ENCODE results near the gene MNX1. TPM values are rescaled to one million over a fixed set of nuclear protein-coding genes. Genes with fewer than 3 reads are reported as not detected.

The MNX1 gene
- polyA plus RNA-seq, 1 donor, result 0.08 TPM

- no peak for DNase-seq
Observed at GRCh38 chr7:157014635-157015555, 4.4 kb upstream of the MNX1 start.

DNA sequence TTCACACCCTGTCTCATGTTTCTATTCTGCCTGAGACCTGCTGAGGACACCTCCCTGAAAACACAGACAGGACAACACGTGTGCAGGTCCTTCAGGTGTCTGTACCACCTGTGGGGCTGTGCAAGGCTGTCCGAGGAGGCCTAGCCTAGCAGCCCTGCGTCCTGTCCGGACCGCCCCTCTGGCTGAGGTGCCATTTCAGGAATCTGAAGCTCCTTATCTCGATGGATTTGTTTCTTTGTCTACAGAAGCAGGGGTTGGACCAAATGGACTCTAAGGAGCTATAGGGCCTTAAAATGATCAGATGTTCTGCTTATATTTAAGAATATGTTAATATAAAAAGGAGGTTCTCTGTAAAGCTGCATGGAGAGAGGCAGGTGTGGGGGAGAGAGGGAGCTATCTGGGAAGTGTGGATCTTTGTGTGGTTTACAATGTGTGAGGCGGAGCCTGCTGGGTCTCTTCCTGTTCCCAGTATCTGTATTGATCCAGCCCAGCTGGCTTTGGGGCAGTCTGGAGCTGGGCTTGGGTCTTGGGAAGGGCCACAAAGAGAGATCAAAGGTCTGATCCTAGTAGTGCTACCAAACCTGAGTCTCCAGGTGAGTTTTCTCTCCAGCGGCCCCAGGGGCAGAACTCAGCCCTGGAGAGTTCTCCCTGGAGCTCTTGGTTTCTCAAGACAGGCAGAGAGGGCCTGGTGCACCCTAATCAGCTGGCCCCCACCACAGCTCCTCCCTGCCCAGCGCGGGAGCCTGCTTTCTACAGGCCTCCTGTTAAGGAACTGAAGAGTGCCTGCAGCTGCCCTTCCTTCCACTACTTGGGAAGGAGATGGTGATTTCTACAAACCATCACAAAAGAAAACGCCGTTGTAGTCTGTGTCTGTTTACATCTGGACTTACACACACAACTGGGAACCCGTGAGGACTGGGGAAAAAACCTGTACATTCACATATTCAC lies 3.4 kb upstream of the MNX1 start:
- DNase-seq, result no peak

DNA sequence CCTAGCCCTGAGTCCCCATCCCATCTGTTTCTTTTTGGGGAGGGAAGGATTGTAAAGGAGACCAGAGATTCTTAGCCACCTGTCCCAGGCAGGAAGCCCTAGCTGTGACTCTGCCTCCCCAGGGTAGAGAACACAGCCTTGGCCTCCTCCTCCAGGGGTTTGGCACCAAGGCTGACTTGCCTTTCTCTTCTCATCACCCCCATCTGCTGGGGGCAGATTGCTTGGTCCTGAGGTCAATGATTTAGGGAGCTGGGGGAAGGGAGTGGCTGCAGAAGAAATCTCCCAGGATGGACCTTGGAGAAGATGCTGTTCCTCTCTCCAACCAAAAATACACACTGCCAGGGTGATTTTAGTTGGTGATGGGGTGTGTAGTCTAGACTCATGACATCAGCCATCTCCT lies 2.6 kb upstream of the MNX1 start:
- DNase-seq, result no peak

DNA sequence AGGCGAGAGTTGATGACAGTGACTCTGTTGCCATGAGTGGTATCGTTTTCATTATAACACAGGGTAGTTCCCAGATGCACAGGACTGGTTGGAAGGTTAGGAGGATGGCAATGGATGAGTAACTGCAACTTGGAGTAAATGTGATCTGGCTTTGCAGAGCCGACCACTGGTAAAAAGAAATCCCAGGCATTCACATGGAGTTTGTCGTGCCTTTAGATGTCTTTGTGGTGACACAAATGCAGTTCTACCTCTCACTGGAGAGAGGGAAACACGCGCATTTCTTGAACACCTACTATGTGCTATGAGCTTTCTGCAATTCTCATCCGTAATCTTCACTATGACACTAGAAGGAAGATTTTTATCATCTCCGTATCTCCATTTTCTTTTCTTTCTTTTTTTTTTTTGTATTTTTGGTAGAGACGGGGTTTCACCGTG lies 1.7 kb upstream of the MNX1 start:
- no peak for DNase-seq

- no peak for DNase-seq
Observed at GRCh38 chr7:157011333-157012112, 1.1 kb upstream of the MNX1 start.

DNA sequence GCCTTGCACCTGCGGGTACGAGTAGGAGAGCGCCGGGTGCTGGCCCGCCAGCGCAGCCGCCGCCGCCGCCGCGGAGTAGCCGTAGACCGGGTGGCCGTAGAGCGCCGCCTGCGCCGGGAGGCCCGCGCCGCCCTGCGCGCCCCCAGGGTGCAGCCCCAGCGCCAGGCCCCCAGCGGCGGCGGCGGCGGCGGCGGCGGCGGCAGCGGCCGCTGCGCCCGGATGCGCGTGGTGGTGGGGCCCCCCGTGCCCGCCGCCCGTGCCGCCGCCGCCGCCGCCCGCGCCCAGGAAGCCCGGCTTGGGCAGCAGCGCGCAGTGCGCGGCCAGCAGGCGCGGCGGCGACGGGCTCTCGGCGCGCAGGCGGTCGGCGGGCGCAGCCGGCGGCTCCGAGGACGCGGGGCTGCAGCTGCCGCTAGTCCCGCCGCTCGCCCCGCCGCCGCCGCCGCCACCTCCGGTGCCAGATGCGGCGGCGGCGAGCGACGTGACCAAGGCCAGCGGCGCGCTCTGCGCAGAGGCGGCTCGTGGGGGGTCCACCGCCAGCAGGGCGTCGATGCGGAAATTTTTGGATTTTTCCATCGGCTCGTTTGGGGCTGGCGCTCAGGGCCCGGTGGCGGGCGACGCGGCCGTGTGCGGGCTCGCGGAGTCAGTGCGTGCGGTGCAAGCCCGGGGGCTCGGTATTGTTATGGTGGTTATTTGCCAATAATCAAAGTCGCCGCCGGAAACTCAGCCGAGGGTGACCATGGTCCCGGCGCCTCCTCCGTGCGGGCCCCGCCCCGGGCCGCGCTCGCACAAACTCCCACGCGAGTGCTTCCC lies 480 bp downstream of the MNX1 start:
- DNase-seq, result no peak

DNA sequence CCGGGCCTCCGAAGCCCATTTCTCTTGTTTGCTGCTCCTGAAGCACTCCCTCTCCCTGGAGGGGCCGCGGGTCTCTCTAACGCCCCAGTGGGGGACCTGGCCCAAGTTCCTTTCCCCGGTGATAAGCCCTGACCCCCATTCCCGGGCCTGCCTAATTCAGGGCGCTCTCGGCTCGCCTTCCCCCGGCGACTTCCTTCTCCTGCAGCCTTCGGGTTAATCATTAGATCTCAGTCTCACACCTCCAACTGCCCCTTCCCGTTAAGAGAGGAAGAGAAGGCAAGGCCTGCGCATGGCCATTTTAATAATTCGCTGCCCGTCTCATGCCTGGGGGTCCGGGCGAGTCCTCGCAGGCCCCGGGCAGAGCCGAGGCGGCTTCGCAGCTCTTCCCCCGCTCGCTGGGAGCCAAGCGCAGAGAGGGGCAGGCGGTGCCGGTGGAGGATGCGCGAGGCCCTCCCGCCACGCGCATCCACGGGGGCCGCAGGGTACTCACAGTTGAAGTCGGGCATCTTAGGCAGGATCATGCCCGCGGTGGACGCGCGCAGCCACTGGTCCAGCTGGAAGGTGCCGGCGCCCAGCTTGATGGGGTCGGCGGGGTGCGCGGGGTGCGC lies 1.2 kb downstream of the MNX1 start:
- DNase-seq, result no peak

DNA sequence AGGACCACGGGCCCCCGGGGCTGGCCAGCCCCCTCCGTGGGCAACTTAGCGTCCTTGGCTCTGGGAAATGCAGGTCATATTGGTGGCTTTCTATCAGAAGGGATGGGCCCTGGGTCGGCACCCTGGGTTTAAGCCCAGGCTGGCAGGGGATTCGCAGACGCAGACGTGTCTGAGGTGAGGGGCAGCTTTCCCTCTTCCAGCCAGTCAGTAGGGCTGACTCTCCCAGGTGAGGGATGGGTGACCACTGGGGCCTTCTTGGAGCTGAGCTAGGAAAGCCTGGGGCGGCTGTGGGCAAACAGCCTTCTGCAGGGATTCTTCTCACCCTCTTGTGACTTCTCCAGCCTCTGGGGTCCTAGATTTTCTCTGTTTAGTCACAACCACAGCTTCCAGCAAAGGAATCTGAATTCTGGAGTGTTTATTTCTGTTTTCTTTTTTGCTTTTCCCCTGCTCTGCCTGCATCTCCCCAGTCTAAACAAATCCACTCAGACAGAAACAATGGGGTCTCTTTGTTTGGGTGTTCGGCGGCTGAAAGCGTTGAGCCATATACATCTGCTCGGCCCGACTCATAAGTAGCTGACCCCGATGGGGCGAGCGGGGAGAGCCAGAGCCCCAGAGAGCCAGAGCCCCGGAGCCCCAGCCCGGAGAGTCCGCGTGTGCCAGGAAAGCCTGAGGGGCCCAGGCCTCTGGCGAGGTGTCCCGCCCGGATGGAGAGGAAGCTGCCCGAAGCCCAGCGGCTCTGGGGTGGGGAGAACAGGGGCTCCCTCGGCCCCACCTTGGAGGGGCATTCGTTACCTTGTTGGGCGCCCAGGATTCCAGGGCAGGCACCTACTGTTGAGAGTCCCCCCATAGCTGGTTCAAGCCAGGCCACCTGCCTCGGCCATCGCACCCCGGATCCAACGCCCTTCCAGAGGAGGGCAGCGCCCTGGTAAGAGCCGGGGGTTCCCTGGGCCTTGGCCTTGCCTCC lies 2.0 kb downstream of the MNX1 start:
- no peak for DNase-seq

- DNase-seq, result no peak
Observed at GRCh38 chr7:157007470-157008066, 2.9 kb downstream of the MNX1 start.

GRCh38 chr7:157006829-157007469 lies 3.5 kb downstream of the MNX1 start:
- DNase-seq, result no peak

GRCh38 chr7:157006205-157006747 lies 4.2 kb downstream of the MNX1 start:
- DNase-seq, result no peak

GRCh38 chr7:157005456-157006204 lies 4.8 kb downstream of the MNX1 start:
- DNase-seq, result no peak

- DNase-seq, result no peak
Observed at GRCh38 chr7:157004521-157005455, 5.7 kb downstream of the MNX1 start.

DNA sequence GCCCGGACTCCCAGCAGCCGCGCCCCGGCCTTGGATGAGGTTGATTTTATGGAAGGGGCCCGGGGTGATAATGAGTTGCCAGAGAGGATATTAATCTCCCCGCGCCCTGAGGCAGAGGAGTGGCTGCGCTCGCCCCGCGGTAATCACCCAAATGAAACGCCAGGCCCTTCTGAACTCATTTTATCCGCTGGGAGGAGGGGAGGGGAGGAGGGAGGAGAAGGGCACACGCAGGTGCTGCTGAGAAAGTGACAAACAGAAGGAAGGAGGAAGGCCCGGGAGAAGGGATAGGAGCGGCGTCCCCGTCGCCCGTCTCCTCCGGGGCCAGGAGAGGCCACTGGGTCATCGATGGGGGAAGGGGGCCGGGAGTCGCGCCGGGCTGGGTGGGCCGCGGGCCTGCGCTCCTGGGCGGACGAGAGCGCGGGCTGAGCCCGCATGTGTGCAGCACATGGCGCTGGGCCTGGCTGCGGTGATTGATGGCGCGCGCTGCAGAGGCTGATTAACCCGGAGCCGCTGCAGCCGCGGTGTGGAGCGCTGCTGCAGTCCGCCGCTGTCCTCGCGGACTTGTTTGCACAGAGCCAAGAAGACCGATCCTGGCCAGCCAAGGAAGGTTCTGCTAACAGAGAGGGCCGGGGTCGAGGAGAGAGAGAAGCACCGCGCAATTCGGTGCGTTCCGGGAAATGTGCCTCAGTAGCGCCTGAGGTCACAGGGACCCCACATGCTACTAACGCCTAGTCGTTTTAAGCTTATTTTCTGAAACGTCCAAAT lies 6.5 kb downstream of the MNX1 start:
- DNase-seq, result no peak

DNA sequence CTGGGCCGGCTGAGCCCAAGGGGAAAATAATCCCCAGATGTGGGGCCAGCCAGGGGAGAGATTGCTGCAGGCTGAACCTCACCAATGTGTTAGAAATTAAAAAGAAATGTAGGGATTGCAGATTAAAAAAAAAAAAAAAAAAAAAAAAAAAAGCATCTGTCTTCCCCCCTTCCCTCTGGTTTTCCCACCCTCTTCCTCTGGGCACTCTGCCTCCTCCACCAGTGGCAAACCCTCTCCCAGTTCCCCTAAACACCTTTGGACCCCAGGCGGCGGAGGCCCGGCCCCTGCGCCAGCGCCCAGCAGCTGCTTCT lies 7.1 kb downstream of the MNX1 start:
- no peak for DNase-seq
